Measurements from ENCODE around the gene MCM5.

DNA sequence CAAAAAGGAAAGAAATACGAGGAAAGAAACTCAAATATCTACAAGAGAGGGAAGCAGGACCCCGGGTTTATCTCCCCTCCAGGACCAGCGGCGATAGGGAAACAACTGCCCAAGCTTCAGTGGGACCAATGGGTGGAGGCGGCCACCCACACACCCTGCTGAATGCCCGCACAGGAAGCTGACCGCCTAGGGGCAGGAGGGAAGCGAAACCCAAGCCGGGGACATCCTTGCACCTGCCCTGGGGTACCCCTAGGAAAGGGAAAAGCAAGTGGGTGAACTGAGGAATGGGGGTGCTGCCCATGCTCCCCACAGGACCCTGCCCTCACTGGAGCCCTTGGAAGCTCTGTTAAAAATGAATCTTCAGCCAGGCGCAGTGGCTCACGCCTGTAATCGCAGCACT lies 46.6 kb upstream of the MCM5 start:
- TF ChIP-seq, protein P1, sequence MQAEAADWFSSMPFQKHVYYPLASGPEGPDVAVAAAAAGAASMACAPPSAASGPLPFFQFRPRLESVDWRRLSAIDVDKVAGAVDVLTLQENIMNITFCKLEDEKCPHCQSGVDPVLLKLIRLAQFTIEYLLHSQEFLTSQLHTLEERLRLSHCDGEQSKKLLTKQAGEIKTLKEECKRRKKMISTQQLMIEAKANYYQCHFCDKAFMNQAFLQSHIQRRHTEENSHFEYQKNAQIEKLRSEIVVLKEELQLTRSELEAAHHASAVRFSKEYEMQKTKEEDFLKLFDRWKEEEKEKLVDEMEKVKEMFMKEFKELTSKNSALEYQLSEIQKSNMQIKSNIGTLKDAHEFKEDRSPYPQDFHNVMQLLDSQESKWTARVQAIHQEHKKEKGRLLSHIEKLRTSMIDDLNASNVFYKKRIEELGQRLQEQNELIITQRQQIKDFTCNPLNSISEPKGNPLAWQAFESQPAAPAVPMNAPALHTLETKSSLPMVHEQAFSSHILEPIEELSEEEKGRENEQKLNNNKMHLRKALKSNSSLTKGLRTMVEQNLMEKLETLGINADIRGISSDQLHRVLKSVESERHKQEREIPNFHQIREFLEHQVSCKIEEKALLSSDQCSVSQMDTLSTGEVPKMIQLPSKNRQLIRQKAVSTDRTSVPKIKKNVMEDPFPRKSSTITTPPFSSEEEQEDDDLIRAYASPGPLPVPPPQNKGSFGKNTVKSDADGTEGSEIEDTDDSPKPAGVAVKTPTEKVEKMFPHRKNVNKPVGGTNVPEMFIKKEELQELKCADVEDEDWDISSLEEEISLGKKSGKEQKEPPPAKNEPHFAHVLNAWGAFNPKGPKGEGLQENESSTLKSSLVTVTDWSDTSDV (CRISPR knock-in tag; IDR thresholded peaks at IDR 0.05), result no peak
- TF ChIP-seq, protein P2, sequence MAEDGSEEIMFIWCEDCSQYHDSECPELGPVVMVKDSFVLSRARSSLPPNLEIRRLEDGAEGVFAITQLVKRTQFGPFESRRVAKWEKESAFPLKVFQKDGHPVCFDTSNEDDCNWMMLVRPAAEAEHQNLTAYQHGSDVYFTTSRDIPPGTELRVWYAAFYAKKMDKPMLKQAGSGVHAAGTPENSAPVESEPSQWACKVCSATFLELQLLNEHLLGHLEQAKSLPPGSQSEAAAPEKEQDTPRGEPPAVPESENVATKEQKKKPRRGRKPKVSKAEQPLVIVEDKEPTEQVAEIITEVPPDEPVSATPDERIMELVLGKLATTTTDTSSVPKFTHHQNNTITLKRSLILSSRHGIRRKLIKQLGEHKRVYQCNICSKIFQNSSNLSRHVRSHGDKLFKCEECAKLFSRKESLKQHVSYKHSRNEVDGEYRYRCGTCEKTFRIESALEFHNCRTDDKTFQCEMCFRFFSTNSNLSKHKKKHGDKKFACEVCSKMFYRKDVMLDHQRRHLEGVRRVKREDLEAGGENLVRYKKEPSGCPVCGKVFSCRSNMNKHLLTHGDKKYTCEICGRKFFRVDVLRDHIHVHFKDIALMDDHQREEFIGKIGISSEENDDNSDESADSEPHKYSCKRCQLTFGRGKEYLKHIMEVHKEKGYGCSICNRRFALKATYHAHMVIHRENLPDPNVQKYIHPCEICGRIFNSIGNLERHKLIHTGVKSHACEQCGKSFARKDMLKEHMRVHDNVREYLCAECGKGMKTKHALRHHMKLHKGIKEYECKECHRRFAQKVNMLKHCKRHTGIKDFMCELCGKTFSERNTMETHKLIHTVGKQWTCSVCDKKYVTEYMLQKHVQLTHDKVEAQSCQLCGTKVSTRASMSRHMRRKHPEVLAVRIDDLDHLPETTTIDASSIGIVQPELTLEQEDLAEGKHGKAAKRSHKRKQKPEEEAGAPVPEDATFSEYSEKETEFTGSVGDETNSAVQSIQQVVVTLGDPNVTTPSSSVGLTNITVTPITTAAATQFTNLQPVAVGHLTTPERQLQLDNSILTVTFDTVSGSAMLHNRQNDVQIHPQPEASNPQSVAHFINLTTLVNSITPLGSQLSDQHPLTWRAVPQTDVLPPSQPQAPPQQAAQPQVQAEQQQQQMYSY (CRISPR knock-in tag; IDR thresholded peaks at IDR 0.05), result no peak
- TF ChIP-seq HDAC6 (IDR thresholded peaks at IDR 0.05; ENCODE audit: low read depth, low read length) (no peak), JUNB (CRISPR knock-in tag; IDR thresholded peaks at IDR 0.05; ENCODE audit: borderline replicate concordance) (no peak), POLR2AphosphoS5 (IDR thresholded peaks at IDR 0.05; ENCODE audit: low read depth, low read length) (no peak), MXD4 (CRISPR knock-in tag; IDR thresholded peaks at IDR 0.05) (no peak), ZFP1 (CRISPR knock-in tag; IDR thresholded peaks at IDR 0.05) (no peak), ZNF274 (CRISPR knock-in tag; IDR thresholded peaks at IDR 0.05) (no peak), EZH2 (conservative IDR thresholded peaks at IDR 0.05; ENCODE audit: low read depth, low read length) (no peak)
- TF ChIP-seq, protein P3, sequence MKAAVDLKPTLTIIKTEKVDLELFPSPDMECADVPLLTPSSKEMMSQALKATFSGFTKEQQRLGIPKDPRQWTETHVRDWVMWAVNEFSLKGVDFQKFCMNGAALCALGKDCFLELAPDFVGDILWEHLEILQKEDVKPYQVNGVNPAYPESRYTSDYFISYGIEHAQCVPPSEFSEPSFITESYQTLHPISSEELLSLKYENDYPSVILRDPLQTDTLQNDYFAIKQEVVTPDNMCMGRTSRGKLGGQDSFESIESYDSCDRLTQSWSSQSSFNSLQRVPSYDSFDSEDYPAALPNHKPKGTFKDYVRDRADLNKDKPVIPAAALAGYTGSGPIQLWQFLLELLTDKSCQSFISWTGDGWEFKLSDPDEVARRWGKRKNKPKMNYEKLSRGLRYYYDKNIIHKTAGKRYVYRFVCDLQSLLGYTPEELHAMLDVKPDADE (CRISPR knock-in tag; IDR thresholded peaks at IDR 0.05), result no peak
- TF ChIP-seq, protein P4, sequence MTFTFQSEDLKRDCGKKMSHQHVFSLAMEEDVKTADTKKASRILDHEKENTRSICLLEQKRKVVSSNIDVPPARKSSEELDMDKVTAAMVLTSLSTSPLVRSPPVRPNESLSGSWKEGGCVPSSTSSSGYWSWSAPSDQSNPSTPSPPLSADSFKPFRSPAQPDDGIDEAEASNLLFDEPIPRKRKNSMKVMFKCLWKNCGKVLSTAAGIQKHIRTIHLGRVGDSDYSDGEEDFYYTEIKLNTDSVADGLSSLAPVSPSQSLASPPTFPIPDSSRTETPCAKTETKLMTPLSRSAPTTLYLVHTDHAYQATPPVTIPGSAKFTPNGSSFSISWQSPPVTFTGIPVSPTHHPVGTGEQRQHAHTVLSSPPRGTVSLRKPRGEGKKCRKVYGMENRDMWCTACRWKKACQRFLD (CRISPR knock-in tag; IDR thresholded peaks at IDR 0.05; ENCODE audit: borderline replicate concordance), result no peak
- TF ChIP-seq, protein P5, sequence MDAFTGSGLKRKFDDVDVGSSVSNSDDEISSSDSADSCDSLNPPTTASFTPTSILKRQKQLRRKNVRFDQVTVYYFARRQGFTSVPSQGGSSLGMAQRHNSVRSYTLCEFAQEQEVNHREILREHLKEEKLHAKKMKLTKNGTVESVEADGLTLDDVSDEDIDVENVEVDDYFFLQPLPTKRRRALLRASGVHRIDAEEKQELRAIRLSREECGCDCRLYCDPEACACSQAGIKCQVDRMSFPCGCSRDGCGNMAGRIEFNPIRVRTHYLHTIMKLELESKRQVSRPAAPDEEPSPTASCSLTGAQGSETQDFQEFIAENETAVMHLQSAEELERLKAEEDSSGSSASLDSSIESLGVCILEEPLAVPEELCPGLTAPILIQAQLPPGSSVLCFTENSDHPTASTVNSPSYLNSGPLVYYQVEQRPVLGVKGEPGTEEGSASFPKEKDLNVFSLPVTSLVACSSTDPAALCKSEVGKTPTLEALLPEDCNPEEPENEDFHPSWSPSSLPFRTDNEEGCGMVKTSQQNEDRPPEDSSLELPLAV (CRISPR knock-in tag; conservative IDR thresholded peaks at IDR 0.05; ENCODE audit: low read depth), result no peak

Data from HepG2 (cell line).